OCI-LY7 (cell line): ENCODE results near the gene PEX11G. TPM values are rescaled to one million over a fixed set of nuclear protein-coding genes. Genes with fewer than 3 reads are reported as not detected.

ENCODE experiments used
- BruUV-seq: library from RNA; stranded (reverse); fragments of 400-500 nt; replicated peaks from 2 replicates; lab custom pipeline; 2021; lab: Mats Ljungman, UMichigan
- CTCF ChIA-PET: fragments of 300-600 bp; sonication (Branson Sonifier 250); formaldehyde crosslinking; loops from one replicate; lab custom pipeline; 2022; ENCODE audit warnings: antibody characterized with exemption; ENCODE audit not compliant: unreplicated experiment; lab: Charles Lee
- POLR2A ChIA-PET: fragments of 300-600 bp; sonication (Branson Sonifier 250); formaldehyde crosslinking; loops from one replicate; lab custom pipeline; 2022; ENCODE audit warnings: antibody characterized with exemption; lab: Charles Lee
- DNase-seq: peaks from one replicate; pipeline ENCODE4 v3.0.0-alpha.2; 2015; ENCODE audit warnings: low spot score
- H2AFZ ChIP-seq: fragments of 200-600 bp; sonication (generic), shearing (Covaris generic); 2 replicates; pipeline ENCODE4 v1.6.1; 2014; ENCODE audit warnings: mild to moderate bottlenecking, antibody characterized with exemption, low read length, moderate library complexity
- H3K27ac ChIP-seq: fragments of 200-600 bp; sonication (generic); 2 replicates; pipeline ENCODE4 v1.5.1; 2014; ENCODE audit warnings: mixed run types, low read depth, mild to moderate bottlenecking, moderate library complexity, low read length, inconsistent platforms; ENCODE audit not compliant: poor library complexity, severe bottlenecking
- H3K36me3 ChIP-seq: fragments of 200-600 bp; sonication (generic); 2 replicates; pipeline ENCODE4 v1.6.1; 2014; ENCODE audit warnings: mild to moderate bottlenecking, antibody characterized with exemption, low read length, moderate library complexity, mixed read lengths; ENCODE audit not compliant: insufficient read depth
- H3K4me1 ChIP-seq: fragments of 200-600 bp; sonication (generic); 2 replicates; pipeline ENCODE4 v1.5.1; 2014; ENCODE audit warnings: mild to moderate bottlenecking, low read length; ENCODE audit not compliant: insufficient read depth, poor library complexity, severe bottlenecking
- H3K4me2 ChIP-seq: fragments of 200-600 bp; sonication (generic); 2 replicates; pipeline ENCODE4 v1.6.1; 2014; ENCODE audit warnings: mild to moderate bottlenecking, low read length
- H3K4me3 ChIP-seq: fragments of 200-600 bp; sonication (generic); 2 replicates; pipeline ENCODE4 v1.5.1; 2014; ENCODE audit warnings: mild to moderate bottlenecking, low read depth, low read length; ENCODE audit not compliant: poor library complexity, severe bottlenecking
- H3K79me2 ChIP-seq: fragments of 200-600 bp; sonication (generic); 2 replicates; pipeline ENCODE4 v1.6.1; 2016; ENCODE audit warnings: low read depth, mild to moderate bottlenecking, low read length, moderate library complexity, mixed read lengths; ENCODE audit not compliant: insufficient read depth
- H3K9me2 ChIP-seq: fragments of 200-600 bp; sonication (generic); 2 replicates; pipeline ENCODE4 v1.6.1; 2016; ENCODE audit warnings: mild to moderate bottlenecking, low read length, mixed read lengths; ENCODE audit not compliant: insufficient read depth
- H3K9me3 ChIP-seq: fragments of 200-600 bp; sonication (generic); 2 replicates; pipeline ENCODE4 v1.6.1; 2014; ENCODE audit warnings: mild to moderate bottlenecking, mixed run types, low read length, mixed read lengths
- H4K20me1 ChIP-seq: fragments of 200-600 bp; sonication (generic); 2 replicates; pipeline ENCODE4 v1.6.1; 2014; ENCODE audit warnings: mild to moderate bottlenecking, antibody characterized with exemption, low read length, moderate library complexity, mixed read lengths; ENCODE audit not compliant: insufficient read depth
- EZH2phosphoT487 ChIP-seq: fragments of 200-600 bp; sonication (generic); IDR thresholded peaks from 2 replicates; pipeline ENCODE4 v1.6.1; 2018; ENCODE audit warnings: low read depth, borderline replicate concordance, mild to moderate bottlenecking, mixed run types, antibody characterized with exemption, low read length, moderate library complexity, mixed read lengths
- intact Hi-C: fragments of 100-400 bp; cut with micrococcal nuclease; formaldehyde crosslinking; loops from one replicate; pipeline ENCODE4 v1.10.0; 2022; ENCODE audit not compliant: unreplicated experiment
- total RNA-seq, 2 experiments: library from RNA; depleted of rRNA in 1 of 2; stranded (reverse); fragments of >200 nt in 1 of 2; shearing (Covaris generic) in 1 of 2; gene quantifications; 2 replicates each; pipeline ENCODE4 v1.2.3, GENCODE V29; 2014 to 2022
- TF ChIP-seq, protein P1 (sequence below): fragments of 200-600 bp; sonication (generic); conservative IDR thresholded peaks from 2 replicates; pipeline ENCODE4 v1.5.1; 2014; ENCODE audit warnings: mild to moderate bottlenecking, antibody characterized with exemption, low read length, moderate library complexity, mixed read lengths

PEX11G gene
- total RNA-seq, 2 experiments from 2014 or later = not detected

DNA sequence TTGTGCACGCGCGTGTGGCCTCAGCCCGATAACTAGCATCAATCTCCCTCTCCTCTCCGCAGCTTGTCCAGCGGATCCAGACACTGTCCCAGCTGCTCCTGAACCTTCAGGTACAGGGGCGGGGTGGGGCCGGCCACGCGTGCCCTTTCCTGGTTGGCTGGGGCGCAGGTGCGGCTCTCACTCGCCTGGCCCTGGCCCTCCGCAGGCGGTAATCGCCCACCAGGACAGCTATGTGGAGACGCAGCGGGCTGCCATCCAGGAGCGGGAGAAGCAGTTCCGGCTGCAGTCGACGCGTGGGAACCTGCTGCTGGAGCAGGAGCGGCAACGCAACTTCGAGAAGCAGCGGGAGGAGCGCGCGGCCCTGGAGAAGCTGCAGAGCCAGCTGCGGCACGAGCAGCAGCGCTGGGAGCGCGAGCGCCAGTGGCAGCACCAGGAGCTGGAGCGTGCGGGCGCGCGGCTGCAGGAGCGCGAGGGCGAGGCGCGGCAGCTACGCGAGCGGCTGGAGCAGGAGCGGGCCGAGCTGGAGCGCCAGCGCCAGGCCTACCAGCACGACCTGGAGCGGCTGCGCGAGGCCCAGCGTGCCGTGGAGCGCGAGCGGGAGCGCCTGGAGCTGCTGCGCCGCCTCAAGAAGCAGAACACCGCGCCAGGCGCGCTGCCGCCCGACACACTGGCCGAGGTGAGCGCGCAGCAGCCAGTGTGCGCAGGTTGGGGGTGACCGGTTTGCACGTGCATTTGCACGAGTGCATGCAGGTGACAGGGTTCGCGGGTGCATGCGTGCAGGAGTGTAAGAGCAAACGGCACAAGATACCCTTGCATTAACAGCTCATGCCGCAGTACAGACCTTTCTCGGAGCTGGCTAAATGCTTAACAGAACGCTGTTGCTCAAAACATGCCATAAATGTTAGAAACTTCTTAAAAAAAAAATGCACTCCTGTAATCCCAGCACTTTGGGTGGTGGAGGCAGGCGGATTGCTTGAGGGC is 21.5 kb downstream of the PEX11G start:
- H2AFZ ChIP-seq = no peak overlapping the region
- H3K4me1 ChIP-seq = no peaks in the 10 kb centered on the region
- no peak overlapping the region for H3K4me3 ChIP-seq
- intact Hi-C loops = no loop called here
- H3K27ac ChIP-seq = no peak overlapping the region
- no peaks in the 10 kb centered on the region for H4K20me1 ChIP-seq
- H3K36me3 ChIP-seq = peaks cover 97% of the 10 kb centered on the region
- ChIA-PET CTCF (no interaction called here), POLR2A (no interaction called here)
- no peaks in the 10 kb centered on the region for H3K9me2 ChIP-seq
- TF ChIP-seq EZH2phosphoT487 = no peak
- TF ChIP-seq, protein P1, sequence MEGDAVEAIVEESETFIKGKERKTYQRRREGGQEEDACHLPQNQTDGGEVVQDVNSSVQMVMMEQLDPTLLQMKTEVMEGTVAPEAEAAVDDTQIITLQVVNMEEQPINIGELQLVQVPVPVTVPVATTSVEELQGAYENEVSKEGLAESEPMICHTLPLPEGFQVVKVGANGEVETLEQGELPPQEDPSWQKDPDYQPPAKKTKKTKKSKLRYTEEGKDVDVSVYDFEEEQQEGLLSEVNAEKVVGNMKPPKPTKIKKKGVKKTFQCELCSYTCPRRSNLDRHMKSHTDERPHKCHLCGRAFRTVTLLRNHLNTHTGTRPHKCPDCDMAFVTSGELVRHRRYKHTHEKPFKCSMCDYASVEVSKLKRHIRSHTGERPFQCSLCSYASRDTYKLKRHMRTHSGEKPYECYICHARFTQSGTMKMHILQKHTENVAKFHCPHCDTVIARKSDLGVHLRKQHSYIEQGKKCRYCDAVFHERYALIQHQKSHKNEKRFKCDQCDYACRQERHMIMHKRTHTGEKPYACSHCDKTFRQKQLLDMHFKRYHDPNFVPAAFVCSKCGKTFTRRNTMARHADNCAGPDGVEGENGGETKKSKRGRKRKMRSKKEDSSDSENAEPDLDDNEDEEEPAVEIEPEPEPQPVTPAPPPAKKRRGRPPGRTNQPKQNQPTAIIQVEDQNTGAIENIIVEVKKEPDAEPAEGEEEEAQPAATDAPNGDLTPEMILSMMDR = no peak
- H3K4me2 ChIP-seq = no peak overlapping the region
- H3K79me2 ChIP-seq = no peaks in the 10 kb centered on the region
- no peaks in the 10 kb centered on the region for H3K9me3 ChIP-seq
- BruUV-seq = no TSS peak
- DNase-seq = no peak

DNA sequence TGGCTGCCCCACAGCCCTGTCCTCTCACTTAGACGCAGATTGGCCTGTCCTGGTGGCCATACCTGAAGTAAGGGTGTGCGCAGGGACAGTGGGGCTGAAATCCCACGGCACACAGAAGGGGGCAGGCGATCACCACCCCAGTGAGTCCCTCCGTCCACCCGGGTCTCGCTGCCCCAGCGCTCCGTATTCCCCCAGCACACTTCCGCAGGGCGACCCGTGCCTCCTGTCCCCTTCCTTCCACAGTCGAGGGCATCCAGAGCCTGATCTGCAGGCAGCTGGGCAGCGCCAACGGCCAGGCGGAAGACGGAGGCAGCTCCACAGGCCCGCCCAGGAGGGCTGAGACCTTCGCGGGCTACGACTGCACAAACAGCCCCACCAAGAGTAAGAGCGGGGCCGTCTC is 25.3 kb downstream of the PEX11G start:
- intact Hi-C loops = no loop called here
- Histone ChIP-seq H3K9me3 (no peaks in the 10 kb centered on the region), H3K36me3 (peaks cover 96% of the 10 kb centered on the region), H3K4me3 (no peak overlapping the region), H3K79me2 (no peaks in the 10 kb centered on the region), H3K4me2 (no peak overlapping the region), H3K4me1 (no peaks in the 10 kb centered on the region), H2AFZ (no peak overlapping the region), H4K20me1 (no peaks in the 10 kb centered on the region), H3K27ac (no peak overlapping the region), H3K9me2 (no peaks in the 10 kb centered on the region)
- ChIA-PET POLR2A (no interaction called here), CTCF (no interaction called here)
- no peak for DNase-seq
- TF ChIP-seq, protein P1 = no peak
- TF ChIP-seq EZH2phosphoT487 = no peak
- BruUV-seq = no TSS peak
